DND-41 (cell line): ENCODE measurements around the gene GPR37L1.

Source experiments
- EZH2 ChIP-seq: IDR thresholded peaks from 3 replicates; pipeline ENCODE4 v1.6.1; 2012; ENCODE audit warnings: borderline replicate concordance, low read depth, mild to moderate bottlenecking, moderate library complexity, low read length, inconsistent platforms; ENCODE audit not compliant: severe bottlenecking
- TF ChIP-seq, protein P1 (sequence below): IDR thresholded peaks from 2 replicates; pipeline ENCODE4 v1.5.1; 2012; ENCODE audit warnings: borderline replicate concordance, low read length, moderate library complexity, mild to moderate bottlenecking; ENCODE audit not compliant: poor library complexity, severe bottlenecking; ENCODE audit errors: extremely low read depth

DNA sequence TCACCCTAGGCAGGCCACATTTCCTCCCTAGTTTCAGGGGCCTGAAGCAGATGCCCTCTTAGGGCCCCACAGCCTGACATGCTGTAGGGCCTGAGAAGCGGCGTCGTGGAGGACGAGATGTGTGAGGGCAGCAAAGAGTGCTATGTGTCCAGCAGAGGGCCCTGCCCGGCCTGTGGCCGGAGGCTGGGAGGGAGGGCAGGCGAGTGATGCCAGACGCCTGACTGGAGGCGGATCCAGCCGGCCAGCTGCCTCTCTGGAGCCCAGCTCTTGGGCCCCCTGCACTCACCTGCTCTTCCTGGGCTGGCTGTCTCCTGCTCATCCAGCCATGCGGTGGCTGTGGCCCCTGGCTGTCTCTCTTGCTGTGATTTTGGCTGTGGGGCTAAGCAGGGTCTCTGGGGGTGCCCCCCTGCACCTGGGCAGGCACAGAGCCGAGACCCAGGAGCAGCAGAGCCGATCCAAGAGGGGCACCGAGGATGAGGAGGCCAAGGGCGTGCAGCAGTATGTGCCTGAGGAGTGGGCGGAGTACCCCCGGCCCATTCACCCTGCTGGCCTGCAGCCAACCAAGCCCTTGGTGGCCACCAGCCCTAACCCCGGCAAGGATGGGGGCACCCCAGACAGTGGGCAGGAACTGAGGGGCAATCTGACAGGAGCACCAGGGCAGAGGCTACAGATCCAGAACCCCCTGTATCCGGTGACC, at the start of gene GPR37L1:
- TF ChIP-seq, protein P1, sequence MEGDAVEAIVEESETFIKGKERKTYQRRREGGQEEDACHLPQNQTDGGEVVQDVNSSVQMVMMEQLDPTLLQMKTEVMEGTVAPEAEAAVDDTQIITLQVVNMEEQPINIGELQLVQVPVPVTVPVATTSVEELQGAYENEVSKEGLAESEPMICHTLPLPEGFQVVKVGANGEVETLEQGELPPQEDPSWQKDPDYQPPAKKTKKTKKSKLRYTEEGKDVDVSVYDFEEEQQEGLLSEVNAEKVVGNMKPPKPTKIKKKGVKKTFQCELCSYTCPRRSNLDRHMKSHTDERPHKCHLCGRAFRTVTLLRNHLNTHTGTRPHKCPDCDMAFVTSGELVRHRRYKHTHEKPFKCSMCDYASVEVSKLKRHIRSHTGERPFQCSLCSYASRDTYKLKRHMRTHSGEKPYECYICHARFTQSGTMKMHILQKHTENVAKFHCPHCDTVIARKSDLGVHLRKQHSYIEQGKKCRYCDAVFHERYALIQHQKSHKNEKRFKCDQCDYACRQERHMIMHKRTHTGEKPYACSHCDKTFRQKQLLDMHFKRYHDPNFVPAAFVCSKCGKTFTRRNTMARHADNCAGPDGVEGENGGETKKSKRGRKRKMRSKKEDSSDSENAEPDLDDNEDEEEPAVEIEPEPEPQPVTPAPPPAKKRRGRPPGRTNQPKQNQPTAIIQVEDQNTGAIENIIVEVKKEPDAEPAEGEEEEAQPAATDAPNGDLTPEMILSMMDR: no peak
- TF ChIP-seq EZH2: no peak
